WTC11 (cell line): Measurements from ENCODE around the gene TMEM250. TPM values are rescaled to one million over a fixed set of nuclear protein-coding genes. Genes with fewer than 3 reads are reported as not detected.

Experiments
- ATAC-seq: fragments of 200-7000 bp; cut with Tn5 transposase; 2 replicates; pipeline ENCODE4 v1.10.0; 2021; ENCODE audit warnings: mild to moderate bottlenecking, moderate library complexity
- CTCF ChIA-PET: fragments of 300-600 bp; sonication (Branson Sonifier 250); formaldehyde crosslinking; loops from one replicate; lab custom pipeline; 2021; ENCODE audit warnings: antibody characterized with exemption; lab: Charles Lee
- POLR2A ChIA-PET: fragments of 350-600 bp; sonication (Branson Sonifier 250); formaldehyde crosslinking; loops from one replicate; lab custom pipeline; 2021; ENCODE audit warnings: antibody characterized with exemption; lab: Charles Lee
- DNase-seq: peaks from one replicate; pipeline ENCODE4 v3.0.0; 2021; ENCODE audit warnings: low spot score
- H3K27ac Mint-ChIP-seq: 2 replicates; pipeline ENCODE4 v1.8.0; 2021; ENCODE audit warnings: mixed read lengths
- H3K27me3 Mint-ChIP-seq: 2 replicates; pipeline ENCODE4 v1.8.0; 2021; ENCODE audit warnings: low read depth, mild to moderate bottlenecking, moderate library complexity, mixed read lengths
- H3K36me3 Mint-ChIP-seq: 2 replicates; pipeline ENCODE4 v1.8.0; 2021; ENCODE audit warnings: mixed read lengths
- H3K4me1 Mint-ChIP-seq: 2 replicates; pipeline ENCODE4 v1.8.0; 2022; ENCODE audit warnings: mixed read lengths
- H3K4me3 Mint-ChIP-seq: 2 replicates; pipeline ENCODE4 v1.8.0; 2021; ENCODE audit warnings: mild to moderate bottlenecking, moderate library complexity, mixed read lengths
- H3K9me3 Mint-ChIP-seq: 2 replicates; pipeline ENCODE4 v1.8.0; 2021; ENCODE audit warnings: mixed read lengths
- ATF2 ChIP-seq: sonication (generic); formaldehyde crosslinking; IDR thresholded peaks from 2 replicates; pipeline ENCODE4 v1.8.1; 2022; ENCODE audit warnings: low read depth, missing genetic modification reagents, borderline replicate concordance
- CREM ChIP-seq: sonication (generic); formaldehyde crosslinking; IDR thresholded peaks from 2 replicates; pipeline ENCODE4 v1.8.1; 2022; ENCODE audit warnings: mild to moderate bottlenecking, missing genetic modification reagents, moderate library complexity
- ESRRA ChIP-seq: sonication (generic); formaldehyde crosslinking; IDR thresholded peaks from 2 replicates; pipeline ENCODE4 v1.8.1; 2022; ENCODE audit warnings: mild to moderate bottlenecking, missing genetic modification reagents, borderline replicate concordance
- ETV6 ChIP-seq: sonication (generic); formaldehyde crosslinking; IDR thresholded peaks from 2 replicates; pipeline ENCODE4 v1.8.1; 2022; ENCODE audit warnings: mild to moderate bottlenecking, missing genetic modification reagents
- NR1H2 ChIP-seq: sonication (generic); formaldehyde crosslinking; IDR thresholded peaks from 2 replicates; pipeline ENCODE4 v1.9.0; 2021; ENCODE audit warnings: mild to moderate bottlenecking, moderate library complexity, missing genetic modification reagents
- PRDM15 ChIP-seq: sonication (generic); formaldehyde crosslinking; IDR thresholded peaks from 2 replicates; pipeline ENCODE4 v1.8.0; 2022; ENCODE audit warnings: missing genetic modification reagents
- PRRX2 ChIP-seq: fragments of 250-450 bp; sonication (Bioruptor Pico); IDR thresholded peaks from 2 replicates; pipeline ENCODE4 v1.8.0; 2021; ENCODE audit warnings: mild to moderate bottlenecking
- TCF7 ChIP-seq: sonication (generic); formaldehyde crosslinking; IDR thresholded peaks from 2 replicates; pipeline ENCODE4 v1.8.0; 2022; ENCODE audit warnings: mild to moderate bottlenecking, low read depth, missing genetic modification reagents, moderate library complexity
- ZBTB43 ChIP-seq: sonication (generic); formaldehyde crosslinking; IDR thresholded peaks from 2 replicates; pipeline ENCODE4 v1.8.1; 2023; ENCODE audit warnings: mild to moderate bottlenecking, missing genetic modification reagents
- ZNF121 ChIP-seq: sonication (generic); formaldehyde crosslinking; IDR thresholded peaks from 2 replicates; pipeline ENCODE4 v1.8.0; 2023; ENCODE audit warnings: missing genetic modification reagents
- ZNF263 ChIP-seq: sonication (generic); formaldehyde crosslinking; IDR thresholded peaks from 2 replicates; pipeline ENCODE4 v1.8.1; 2022; ENCODE audit warnings: low read depth, mild to moderate bottlenecking, moderate library complexity, missing genetic modification reagents
- ZNF281 ChIP-seq: sonication (generic); formaldehyde crosslinking; IDR thresholded peaks from 2 replicates; pipeline ENCODE4 v1.8.0; 2023; ENCODE audit warnings: mild to moderate bottlenecking, missing genetic modification reagents
- total RNA-seq: library from RNA; stranded (reverse); gene quantifications from 3 replicates; pipeline ENCODE4 v1.2.3, GENCODE V29; 2021
- TF ChIP-seq, protein P1 (sequence below): sonication (generic); formaldehyde crosslinking; IDR thresholded peaks from 2 replicates; pipeline ENCODE4 v1.8.1; 2022; ENCODE audit warnings: low read depth, mild to moderate bottlenecking, moderate library complexity, missing genetic modification reagents, borderline replicate concordance
- TF ChIP-seq, protein P2 (sequence below): fragments of 250-450 bp; sonication (Bioruptor Pico); IDR thresholded peaks from 2 replicates; pipeline ENCODE4 v1.9.0; 2021; ENCODE audit warnings: mild to moderate bottlenecking, borderline replicate concordance
- TF ChIP-seq, protein P3 (sequence below): fragments of 200-600 bp; IDR thresholded peaks from 2 replicates; pipeline ENCODE4 v1.8.0; 2022; ENCODE audit warnings: antibody characterized with exemption

Gene TMEM250
- total RNA-seq, 1 experiment from 2014 or later = 39.4 TPM

GRCh38 chr9:136151848-136152542 lies 33.3 kb upstream of the TMEM250 start:
- H3K27me3 Mint-ChIP-seq = peaks cover 5% of the 10 kb centered on the region
- ChIA-PET CTCF (interaction anchor here (0.8 to 3.2 kb wide), 10 partner anchors 8 to 187 kb away, joined by 3 to 18 read pairs (median 4); no protein-coding TSS in a partner anchor), POLR2A (no interaction called here)
- H3K9me3 Mint-ChIP-seq = no peaks in the 10 kb centered on the region
- no peaks in the 10 kb centered on the region for H3K36me3 Mint-ChIP-seq
- TF ChIP-seq NR1H2 (CRISPR knock-in tag) (no peak), TCF7 (CRISPR knock-in tag) (no peak), PRDM15 (peak; percentile 18; the same call in 1 of the 2 replicates), ZNF263 (CRISPR knock-in tag) (no peak), ATF2 (no peak), CREM (CRISPR knock-in tag) (no peak), ZNF121 (CRISPR knock-in tag) (0 out of 2 replicates have a peak, but pooled peaks have one; percentile 20)
- TF ChIP-seq, protein P1, sequence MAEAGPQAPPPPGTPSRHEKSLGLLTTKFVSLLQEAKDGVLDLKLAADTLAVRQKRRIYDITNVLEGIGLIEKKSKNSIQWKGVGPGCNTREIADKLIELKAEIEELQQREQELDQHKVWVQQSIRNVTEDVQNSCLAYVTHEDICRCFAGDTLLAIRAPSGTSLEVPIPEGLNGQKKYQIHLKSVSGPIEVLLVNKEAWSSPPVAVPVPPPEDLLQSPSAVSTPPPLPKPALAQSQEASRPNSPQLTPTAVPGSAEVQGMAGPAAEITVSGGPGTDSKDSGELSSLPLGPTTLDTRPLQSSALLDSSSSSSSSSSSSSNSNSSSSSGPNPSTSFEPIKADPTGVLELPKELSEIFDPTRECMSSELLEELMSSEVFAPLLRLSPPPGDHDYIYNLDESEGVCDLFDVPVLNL (CRISPR knock-in tag) = no peak
- TF ChIP-seq, protein P2, sequence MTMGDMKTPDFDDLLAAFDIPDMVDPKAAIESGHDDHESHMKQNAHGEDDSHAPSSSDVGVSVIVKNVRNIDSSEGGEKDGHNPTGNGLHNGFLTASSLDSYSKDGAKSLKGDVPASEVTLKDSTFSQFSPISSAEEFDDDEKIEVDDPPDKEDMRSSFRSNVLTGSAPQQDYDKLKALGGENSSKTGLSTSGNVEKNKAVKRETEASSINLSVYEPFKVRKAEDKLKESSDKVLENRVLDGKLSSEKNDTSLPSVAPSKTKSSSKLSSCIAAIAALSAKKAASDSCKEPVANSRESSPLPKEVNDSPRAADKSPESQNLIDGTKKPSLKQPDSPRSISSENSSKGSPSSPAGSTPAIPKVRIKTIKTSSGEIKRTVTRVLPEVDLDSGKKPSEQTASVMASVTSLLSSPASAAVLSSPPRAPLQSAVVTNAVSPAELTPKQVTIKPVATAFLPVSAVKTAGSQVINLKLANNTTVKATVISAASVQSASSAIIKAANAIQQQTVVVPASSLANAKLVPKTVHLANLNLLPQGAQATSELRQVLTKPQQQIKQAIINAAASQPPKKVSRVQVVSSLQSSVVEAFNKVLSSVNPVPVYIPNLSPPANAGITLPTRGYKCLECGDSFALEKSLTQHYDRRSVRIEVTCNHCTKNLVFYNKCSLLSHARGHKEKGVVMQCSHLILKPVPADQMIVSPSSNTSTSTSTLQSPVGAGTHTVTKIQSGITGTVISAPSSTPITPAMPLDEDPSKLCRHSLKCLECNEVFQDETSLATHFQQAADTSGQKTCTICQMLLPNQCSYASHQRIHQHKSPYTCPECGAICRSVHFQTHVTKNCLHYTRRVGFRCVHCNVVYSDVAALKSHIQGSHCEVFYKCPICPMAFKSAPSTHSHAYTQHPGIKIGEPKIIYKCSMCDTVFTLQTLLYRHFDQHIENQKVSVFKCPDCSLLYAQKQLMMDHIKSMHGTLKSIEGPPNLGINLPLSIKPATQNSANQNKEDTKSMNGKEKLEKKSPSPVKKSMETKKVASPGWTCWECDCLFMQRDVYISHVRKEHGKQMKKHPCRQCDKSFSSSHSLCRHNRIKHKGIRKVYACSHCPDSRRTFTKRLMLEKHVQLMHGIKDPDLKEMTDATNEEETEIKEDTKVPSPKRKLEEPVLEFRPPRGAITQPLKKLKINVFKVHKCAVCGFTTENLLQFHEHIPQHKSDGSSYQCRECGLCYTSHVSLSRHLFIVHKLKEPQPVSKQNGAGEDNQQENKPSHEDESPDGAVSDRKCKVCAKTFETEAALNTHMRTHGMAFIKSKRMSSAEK (CRISPR knock-in tag) = no peak
- DNase-seq (peak; percentile 18), ATAC-seq (peak; percentile 10)
- peak overlapping the region; percentile 73 for H3K27ac Mint-ChIP-seq
- H3K4me1 Mint-ChIP-seq = peaks cover 27% of the 10 kb centered on the region
- H3K4me3 Mint-ChIP-seq = no peak overlapping the region

DNA sequence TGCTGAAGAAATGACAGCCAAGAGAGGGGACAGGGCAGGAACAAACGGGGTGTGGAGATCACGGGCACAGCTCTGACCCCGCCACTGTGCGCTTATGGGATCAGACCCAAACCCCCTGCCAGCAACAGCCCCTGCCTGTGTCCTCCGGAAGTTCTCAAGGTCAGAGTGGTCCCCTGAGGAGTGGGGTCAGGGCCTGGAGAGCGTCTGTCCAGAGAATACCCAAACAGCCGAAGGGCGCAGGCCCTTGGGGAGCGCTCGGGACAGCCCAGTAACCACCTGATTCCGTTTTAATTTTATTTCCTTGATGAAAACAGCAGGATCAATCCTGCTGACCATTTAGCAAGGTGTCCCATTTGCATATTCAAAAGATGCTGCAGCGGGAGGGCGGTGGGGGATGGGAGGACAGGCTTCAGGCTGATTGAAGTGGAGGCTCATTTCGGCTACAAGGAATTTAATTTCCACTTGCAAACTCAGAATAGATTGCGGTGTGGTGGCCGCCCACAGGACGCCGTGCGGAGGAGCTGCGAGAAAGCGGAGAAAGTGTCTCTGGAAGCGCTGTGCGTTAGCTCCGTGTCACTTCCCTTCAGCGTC lies 32.6 kb upstream of the TMEM250 start:
- no peak overlapping the region for H3K4me3 Mint-ChIP-seq

More for the DNA sequence above, 32.6 kb upstream of the TMEM250 start:
- Mint-ChIP-seq H3K36me3 (no peaks in the 10 kb centered on the region), H3K9me3 (no peaks in the 10 kb centered on the region), H3K27me3 (peaks cover 5% of the 10 kb centered on the region), H3K4me1 (peaks cover 27% of the 10 kb centered on the region), H3K27ac (peak overlapping the region; percentile 47)
- ChIA-PET POLR2A (no interaction called here), CTCF (interaction anchor here (0.8 to 3.2 kb wide), 8 partner anchors 8 to 132 kb away, joined by 3 to 18 read pairs (median 4); no protein-coding TSS in a partner anchor)
- ATAC-seq (peak; percentile 46), DNase-seq (peak; percentile 79)
- peak; percentile 85; the same call in 1 of the 2 replicates for TF ChIP-seq ZNF281 (CRISPR knock-in tag)
- TF ChIP-seq, protein P3, sequence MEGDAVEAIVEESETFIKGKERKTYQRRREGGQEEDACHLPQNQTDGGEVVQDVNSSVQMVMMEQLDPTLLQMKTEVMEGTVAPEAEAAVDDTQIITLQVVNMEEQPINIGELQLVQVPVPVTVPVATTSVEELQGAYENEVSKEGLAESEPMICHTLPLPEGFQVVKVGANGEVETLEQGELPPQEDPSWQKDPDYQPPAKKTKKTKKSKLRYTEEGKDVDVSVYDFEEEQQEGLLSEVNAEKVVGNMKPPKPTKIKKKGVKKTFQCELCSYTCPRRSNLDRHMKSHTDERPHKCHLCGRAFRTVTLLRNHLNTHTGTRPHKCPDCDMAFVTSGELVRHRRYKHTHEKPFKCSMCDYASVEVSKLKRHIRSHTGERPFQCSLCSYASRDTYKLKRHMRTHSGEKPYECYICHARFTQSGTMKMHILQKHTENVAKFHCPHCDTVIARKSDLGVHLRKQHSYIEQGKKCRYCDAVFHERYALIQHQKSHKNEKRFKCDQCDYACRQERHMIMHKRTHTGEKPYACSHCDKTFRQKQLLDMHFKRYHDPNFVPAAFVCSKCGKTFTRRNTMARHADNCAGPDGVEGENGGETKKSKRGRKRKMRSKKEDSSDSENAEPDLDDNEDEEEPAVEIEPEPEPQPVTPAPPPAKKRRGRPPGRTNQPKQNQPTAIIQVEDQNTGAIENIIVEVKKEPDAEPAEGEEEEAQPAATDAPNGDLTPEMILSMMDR = no peak
- TF ChIP-seq ETV6 (CRISPR knock-in tag) = 0 out of 2 replicates have a peak, but pooled peaks have one; percentile 48
- 0 out of 2 replicates have a peak, but pooled peaks have one; percentile 64 for TF ChIP-seq ZNF121 (CRISPR knock-in tag)
- TF ChIP-seq ZBTB43 = no peak
- TF ChIP-seq ESRRA (CRISPR knock-in tag) = peak; percentile 56; the same call in 1 of the 2 replicates
- TF ChIP-seq PRRX2 (CRISPR knock-in tag) = no peak
